ENCODE measurements around the gene USF3. TPM values are rescaled to one million over a fixed set of nuclear protein-coding genes. Genes with fewer than 3 reads are reported as not detected.

Gene USF3
- total and polyA plus RNA-seq, 2 of the 4 experiments (the other 2 are of a cell fraction): 3.0 to 5.2 TPM

DNA sequence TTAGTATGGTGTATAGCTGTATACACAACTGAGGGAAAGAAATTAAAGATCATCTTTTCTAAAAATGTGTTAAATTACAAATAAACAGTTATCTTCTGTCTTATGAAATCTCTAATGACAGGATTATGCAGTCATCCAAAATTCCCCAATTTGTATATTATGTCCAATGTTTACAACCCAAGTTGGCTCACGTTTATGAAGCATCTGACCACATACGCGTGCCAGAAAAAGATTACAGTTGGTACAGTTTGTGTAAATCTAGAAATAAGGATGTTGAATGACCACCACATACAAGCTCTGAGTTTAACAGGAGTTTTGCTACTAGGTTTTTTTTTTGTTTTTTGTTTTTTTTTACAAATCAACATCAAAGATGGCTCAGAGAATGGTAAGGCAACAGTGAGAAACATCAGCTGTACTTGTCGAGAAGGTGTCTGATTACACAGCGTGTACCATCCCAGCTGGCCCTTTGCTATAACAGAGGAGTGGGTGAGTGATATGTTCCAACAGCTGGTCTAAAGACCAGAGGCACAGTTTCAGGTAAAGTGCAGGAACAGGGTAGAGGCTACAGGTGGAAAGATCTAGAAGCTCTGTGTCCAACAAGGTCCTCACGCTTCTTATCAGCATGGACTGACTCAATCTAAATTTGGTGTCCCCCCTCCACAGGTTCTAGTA, 47.1 kb downstream of the USF3 start:
- no CpG with 5 or more reads among the region's 6 CpGs for WGBS, 2 experiments (ENCODE audit: extremely low coverage in 2 of 2, insufficient read length in 1 of 2)
- Histone ChIP-seq H4K5ac (ENCODE audit: low read depth, low read length) (peak overlapping the region; percentile 37; the same call in 1 of the 2 replicates), H3K4me2 (ENCODE audit: low read depth, low read length) (no peak overlapping the region), H3K9me3 (ENCODE audit: control insufficient read depth, insufficient read depth, low read length) (peaks cover 5% of the 10 kb centered on the region), H3K79me1 (ENCODE audit: low read depth in 1 of 2, low read length in 2 of 2) (no peaks in the 10 kb centered on the region; a peak in 1 of 4 replicates), H2AK9ac (replicated peaks; ENCODE audit: low read depth, low read length, poor library complexity) (no peak overlapping the region), H3K4ac (ENCODE audit: low read depth, low read length) (no peak overlapping the region), H2BK15ac (ENCODE audit: low read depth, low read length) (no peak overlapping the region), H4K91ac (ENCODE audit: insufficient read depth, low read depth, low read length) (no peak overlapping the region), H2AFZ (replicated peaks; ENCODE audit: low read length, poor library complexity) (no peak overlapping the region), H3K9me1 (ENCODE audit: insufficient read depth, low read length) (no peaks in the 10 kb centered on the region), H2BK120ac (ENCODE audit: low read depth, low read length) (no peak overlapping the region), H4K20me1 (ENCODE audit: insufficient read depth, low read length) (no peaks in the 10 kb centered on the region), H4K8ac (ENCODE audit: low read depth in 2 of 2, low read length in 2 of 2) (no peak overlapping the region), H3K27me3 (ENCODE audit: control insufficient read depth, insufficient read depth, low read length) (no peaks in the 10 kb centered on the region), H2BK5ac (ENCODE audit: low read depth, low read length, poor library complexity, severe bottlenecking) (no peak overlapping the region), H3K36me3 (ENCODE audit: control insufficient read depth, insufficient read depth, low read length) (no peaks in the 10 kb centered on the region), H3K18ac (ENCODE audit: low read depth, low read length) (no peak overlapping the region; the same call in 1 of the 2 replicates), H3K27ac (ENCODE audit: insufficient read depth, low read length) (peak overlapping the region; percentile 49; the same call in 1 of the 2 replicates), H2BK20ac (ENCODE audit: low read depth, low read length) (no peak overlapping the region), H3K14ac (replicated peaks; ENCODE audit: low read depth, low read length) (no peak overlapping the region), H3K23ac (ENCODE audit: low read depth, low read length) (no peak overlapping the region), H3K56ac (ENCODE audit: extremely low read depth, insufficient read depth, low read length) (no peak overlapping the region), H3K4me1 (ENCODE audit: control insufficient read depth, insufficient read depth, low read length) (peaks cover 2% of the 10 kb centered on the region), H3K4me3 (ENCODE audit: insufficient read depth, low read depth, low read length) (no peak overlapping the region), H3K9ac (ENCODE audit: low read depth, low read length) (no peak overlapping the region), H2AK5ac (ENCODE audit: low read depth, low read length) (no peak overlapping the region)
- TF ChIP-seq RFX5 (IDR thresholded peaks at IDR 0.05; ENCODE audit: low read depth, low read length): no peak
- peak; percentile 68 for TF ChIP-seq BHLHE40 (IDR thresholded peaks at IDR 0.05; ENCODE audit: low read depth, low read length)
- ChIA-PET POLR2A (ENCODE audit: unreplicated experiment) (interaction anchor here (0.6 kb wide), 1 partner anchor 564 kb away, joined by 3 read pairs; no protein-coding TSS in a partner anchor), CTCF (interaction anchor here (0.6 to 1.3 kb wide), 2 partner anchors 20 to 34 kb away, joined by 3 to 4 read pairs; no protein-coding TSS in a partner anchor)
- intact Hi-C loops (cut with micrococcal nuclease) (no loop called here), dilution Hi-C loops (cut with HindIII; ENCODE audit: low sequenced_read_pairs, unreplicated experiment) (no loop called here), in situ Hi-C loops (cut with MboI; ENCODE audit: low sequenced_read_pairs) (no loop called here)
- no TSS peak for BruUV-seq (replicated peaks)
- DNase-seq: peak; percentile 8
- peak; percentile 37 for ATAC-seq (ENCODE audit: low read depth)
